ENCODE data around the gene FCRL1. TPM values are rescaled to one million over a fixed set of nuclear protein-coding genes. Genes with fewer than 3 reads are reported as not detected.

Gene FCRL1
- polyA plus RNA-seq, 1 experiment: not detected

DNA sequence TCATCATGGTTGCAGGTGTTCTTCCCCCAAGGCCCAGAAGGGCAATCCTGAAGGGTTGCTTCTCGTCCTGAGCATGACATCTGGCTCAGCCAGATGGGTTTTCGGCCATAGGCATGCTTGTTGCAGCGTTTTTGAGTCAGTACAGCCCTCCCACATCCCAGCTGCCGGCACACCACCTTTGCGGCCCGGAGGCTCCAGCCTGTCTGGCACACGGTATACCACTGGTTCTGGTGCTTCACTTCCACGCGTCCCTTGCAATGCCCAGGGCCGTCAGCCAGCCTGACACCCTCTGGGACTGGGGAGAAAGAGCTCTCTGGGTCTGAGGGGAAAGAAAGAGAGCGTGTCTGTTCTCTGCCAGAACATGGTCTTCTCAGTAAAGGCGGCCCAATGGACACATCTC lies 14.5 kb upstream of the FCRL1 start:
- Histone ChIP-seq H3K9me3 (ENCODE audit: control insufficient read depth, insufficient read depth, low read length) (no peaks in the 10 kb centered on the region), H3K4me3 (ENCODE audit: low read depth, low read length) (no peak overlapping the region), H3K27ac (ENCODE audit: low read depth, low read length) (no peak overlapping the region), H3K27me3 (ENCODE audit: control insufficient read depth, insufficient read depth, low read length) (no peaks in the 10 kb centered on the region)
- DNase-seq (ENCODE audit: low read depth, low spot score): no peak
- ChIA-PET CTCF (no interaction called here), POLR2A (no interaction called here)
- TF ChIP-seq, protein P1, sequence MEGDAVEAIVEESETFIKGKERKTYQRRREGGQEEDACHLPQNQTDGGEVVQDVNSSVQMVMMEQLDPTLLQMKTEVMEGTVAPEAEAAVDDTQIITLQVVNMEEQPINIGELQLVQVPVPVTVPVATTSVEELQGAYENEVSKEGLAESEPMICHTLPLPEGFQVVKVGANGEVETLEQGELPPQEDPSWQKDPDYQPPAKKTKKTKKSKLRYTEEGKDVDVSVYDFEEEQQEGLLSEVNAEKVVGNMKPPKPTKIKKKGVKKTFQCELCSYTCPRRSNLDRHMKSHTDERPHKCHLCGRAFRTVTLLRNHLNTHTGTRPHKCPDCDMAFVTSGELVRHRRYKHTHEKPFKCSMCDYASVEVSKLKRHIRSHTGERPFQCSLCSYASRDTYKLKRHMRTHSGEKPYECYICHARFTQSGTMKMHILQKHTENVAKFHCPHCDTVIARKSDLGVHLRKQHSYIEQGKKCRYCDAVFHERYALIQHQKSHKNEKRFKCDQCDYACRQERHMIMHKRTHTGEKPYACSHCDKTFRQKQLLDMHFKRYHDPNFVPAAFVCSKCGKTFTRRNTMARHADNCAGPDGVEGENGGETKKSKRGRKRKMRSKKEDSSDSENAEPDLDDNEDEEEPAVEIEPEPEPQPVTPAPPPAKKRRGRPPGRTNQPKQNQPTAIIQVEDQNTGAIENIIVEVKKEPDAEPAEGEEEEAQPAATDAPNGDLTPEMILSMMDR (IDR thresholded peaks at IDR 0.05; ENCODE audit: low read depth, low read length): no peak

DNA sequence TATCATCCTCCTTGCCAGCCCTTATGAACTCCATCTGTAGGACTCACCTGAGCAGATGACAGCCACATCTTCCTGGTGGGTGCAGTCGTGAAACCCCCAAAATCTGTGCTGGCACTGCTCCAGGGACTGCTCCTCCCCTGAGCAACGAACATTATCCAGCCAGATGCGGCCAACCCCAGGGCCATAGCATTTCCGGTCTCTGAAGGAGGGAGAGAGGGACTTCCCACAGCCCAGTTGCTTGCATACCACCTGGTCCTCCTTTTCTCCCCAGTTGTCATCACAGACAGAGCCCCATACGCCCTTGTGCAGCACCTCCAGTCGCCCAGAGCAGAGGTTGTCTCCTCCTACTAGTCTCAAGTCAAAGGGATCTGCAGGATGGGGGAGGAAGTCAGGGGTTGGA lies 13.2 kb upstream of the FCRL1 start:
- Histone ChIP-seq H3K4me3 (ENCODE audit: low read depth, low read length) (no peak overlapping the region), H3K27ac (ENCODE audit: low read depth, low read length) (no peak overlapping the region), H3K27me3 (ENCODE audit: control insufficient read depth, insufficient read depth, low read length) (no peaks in the 10 kb centered on the region), H3K9me3 (ENCODE audit: control insufficient read depth, insufficient read depth, low read length) (no peaks in the 10 kb centered on the region)
- TF ChIP-seq, protein P1 (IDR thresholded peaks at IDR 0.05; ENCODE audit: low read depth, low read length): no peak
- ChIA-PET POLR2A (no interaction called here), CTCF (no interaction called here)
- DNase-seq (ENCODE audit: low read depth, low spot score): no peak

DNA sequence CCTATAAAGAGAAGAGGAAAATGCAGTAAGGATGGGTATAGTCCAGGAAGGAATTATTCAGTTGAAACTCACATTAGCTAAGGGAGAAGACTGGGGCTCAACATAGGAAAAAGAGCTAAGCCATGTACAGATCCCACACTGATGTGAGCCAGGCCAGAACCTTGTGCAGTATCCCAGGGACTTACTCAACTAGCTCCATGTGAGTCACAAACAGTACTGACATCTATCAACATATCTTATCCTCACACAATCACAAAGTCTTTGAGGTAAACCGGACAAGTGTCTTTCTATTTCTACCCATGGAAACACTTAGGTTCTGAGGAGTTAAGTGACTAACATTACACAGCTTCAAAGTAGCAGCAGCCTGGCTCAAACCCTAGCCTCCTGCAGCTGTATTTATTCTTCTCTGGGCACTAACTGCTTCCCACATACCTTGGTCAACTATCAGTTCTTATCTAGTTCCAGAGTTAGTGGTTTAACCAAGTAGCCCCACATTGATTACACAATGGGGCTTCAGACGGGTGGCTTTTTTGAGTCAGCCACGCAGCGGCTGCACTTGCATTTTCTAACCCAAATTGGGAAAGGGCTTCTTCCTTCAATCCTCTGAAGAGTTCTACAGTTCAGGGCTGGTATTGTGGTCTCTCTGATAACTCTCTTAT lies 12.2 kb upstream of the FCRL1 start:
- POLR2A ChIA-PET: no interaction called here
- TF ChIP-seq, protein P1 (IDR thresholded peaks at IDR 0.05; ENCODE audit: low read depth, low read length): no peak

DNA sequence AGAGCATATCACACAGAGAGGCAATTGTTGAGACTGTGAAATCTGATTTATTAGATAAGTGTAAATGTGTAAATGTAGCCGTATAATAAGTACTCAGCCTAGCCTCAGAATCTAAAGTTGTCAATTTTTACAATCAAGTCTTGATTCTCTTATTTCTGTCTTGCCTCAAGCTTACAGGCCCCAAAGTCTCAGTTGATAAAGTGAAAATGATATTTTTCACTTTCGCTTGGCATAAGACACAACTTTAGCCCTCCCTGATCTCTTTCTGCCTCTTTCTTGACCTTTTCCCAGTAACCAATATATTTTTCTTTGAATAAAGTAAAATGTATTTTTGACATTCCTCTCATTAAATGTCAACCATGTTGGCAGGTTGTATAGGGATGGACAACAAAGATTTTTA lies 11.0 kb upstream of the FCRL1 start:
- Histone ChIP-seq H3K27me3 (ENCODE audit: control insufficient read depth, insufficient read depth, low read length) (no peaks in the 10 kb centered on the region), H3K4me3 (ENCODE audit: low read depth, low read length) (no peak overlapping the region), H3K9me3 (ENCODE audit: control insufficient read depth, insufficient read depth, low read length) (no peaks in the 10 kb centered on the region), H3K27ac (ENCODE audit: low read depth, low read length) (no peak overlapping the region)
- no peak for DNase-seq (ENCODE audit: low read depth, low spot score)
- TF ChIP-seq, protein P1 (IDR thresholded peaks at IDR 0.05; ENCODE audit: low read depth, low read length): no peak
- POLR2A ChIA-PET: no interaction called here
- CTCF ChIA-PET: interaction anchor here (0.6 to 1.1 kb wide), 2 partner anchors 132 to 294 kb away, joined by 3 read pairs; no protein-coding TSS in a partner anchor

More for the DNA sequence above, 12.2 kb upstream of the FCRL1 start:
- DNase-seq (ENCODE audit: low read depth, low spot score): no peak
- Histone ChIP-seq H3K27me3 (ENCODE audit: control insufficient read depth, insufficient read depth, low read length) (no peaks in the 10 kb centered on the region), H3K4me3 (ENCODE audit: low read depth, low read length) (no peak overlapping the region), H3K27ac (ENCODE audit: low read depth, low read length) (no peak overlapping the region), H3K9me3 (ENCODE audit: control insufficient read depth, insufficient read depth, low read length) (no peaks in the 10 kb centered on the region)
- CTCF ChIA-PET: no interaction called here

DNA sequence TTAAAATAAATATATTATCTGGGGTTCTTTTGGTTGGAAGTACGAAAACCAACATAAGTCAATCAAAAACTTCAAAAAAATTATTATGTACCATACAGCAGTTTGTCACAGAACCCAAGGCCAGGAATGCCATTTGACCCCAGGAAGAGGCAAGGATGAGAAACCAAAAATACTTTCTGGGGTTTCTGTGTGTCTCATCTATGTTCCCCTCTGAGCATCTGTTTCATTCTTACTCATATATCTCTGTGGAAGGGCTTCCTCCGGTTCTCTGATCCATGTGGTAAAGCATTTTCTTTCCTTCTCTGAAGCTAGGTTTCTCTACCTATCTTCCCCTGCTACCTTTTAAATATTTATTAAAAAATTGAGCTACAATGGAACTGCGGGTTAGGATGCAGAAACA lies 9.8 kb upstream of the FCRL1 start:
- Histone ChIP-seq H3K9me3 (ENCODE audit: control insufficient read depth, insufficient read depth, low read length) (no peaks in the 10 kb centered on the region), H3K4me3 (ENCODE audit: low read depth, low read length) (no peak overlapping the region), H3K27me3 (ENCODE audit: control insufficient read depth, insufficient read depth, low read length) (no peaks in the 10 kb centered on the region), H3K27ac (ENCODE audit: low read depth, low read length) (no peak overlapping the region)
- ChIA-PET POLR2A (no interaction called here), CTCF (interaction anchor here (1.1 kb wide), 1 partner anchor 295 kb away, joined by 3 read pairs; no protein-coding TSS in a partner anchor)
- TF ChIP-seq, protein P1 (IDR thresholded peaks at IDR 0.05; ENCODE audit: low read depth, low read length): no peak
- no peak for DNase-seq (ENCODE audit: low read depth, low spot score)
